ENCODE results near the gene NES.
A peak's percentile ranks its signal among the peaks of the same experiment; 100 is the strongest.

Gene NES

GRCh38 chr1:156664046-156664766, 13.0 kb downstream of the NES start:
- no peak for DNase-seq (ENCODE audit: low read depth)

DNA sequence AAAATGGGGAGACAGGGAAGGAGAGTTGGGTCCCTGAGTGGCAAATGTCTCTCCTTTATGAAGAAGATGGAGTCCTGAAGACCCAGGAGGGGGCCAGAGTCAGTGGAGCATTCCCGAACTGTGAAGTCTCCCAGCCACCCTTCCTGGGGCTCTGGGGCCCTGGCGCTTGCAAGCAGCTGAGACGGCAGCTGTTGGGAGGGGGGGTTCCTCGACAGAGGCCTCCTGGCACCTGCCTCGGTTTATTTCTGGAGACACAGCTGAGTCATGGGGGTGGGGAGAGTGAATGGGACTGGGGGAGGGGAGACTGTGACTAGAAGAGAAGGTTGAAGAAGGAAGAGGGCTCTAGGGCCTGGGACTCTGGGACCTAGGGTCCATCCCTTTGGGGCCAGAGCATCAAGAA, 14.0 kb downstream of the NES start:
- DNase-seq (ENCODE audit: low read depth): no peak

DNA sequence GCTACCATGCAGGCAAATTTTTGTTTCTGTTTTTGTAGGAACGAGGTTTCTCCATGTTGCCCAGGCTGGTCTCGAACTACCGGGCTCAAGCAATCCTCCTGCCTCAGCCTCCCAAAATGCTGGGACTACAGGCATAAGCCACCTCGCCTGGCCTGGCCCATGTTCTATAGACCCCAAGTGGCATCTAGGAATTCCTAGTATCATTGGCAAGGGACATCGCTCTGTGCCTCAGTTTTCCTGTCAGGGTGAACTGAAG, 14.5 kb downstream of the NES start:
- DNase-seq (ENCODE audit: low read depth): no peak

DNA sequence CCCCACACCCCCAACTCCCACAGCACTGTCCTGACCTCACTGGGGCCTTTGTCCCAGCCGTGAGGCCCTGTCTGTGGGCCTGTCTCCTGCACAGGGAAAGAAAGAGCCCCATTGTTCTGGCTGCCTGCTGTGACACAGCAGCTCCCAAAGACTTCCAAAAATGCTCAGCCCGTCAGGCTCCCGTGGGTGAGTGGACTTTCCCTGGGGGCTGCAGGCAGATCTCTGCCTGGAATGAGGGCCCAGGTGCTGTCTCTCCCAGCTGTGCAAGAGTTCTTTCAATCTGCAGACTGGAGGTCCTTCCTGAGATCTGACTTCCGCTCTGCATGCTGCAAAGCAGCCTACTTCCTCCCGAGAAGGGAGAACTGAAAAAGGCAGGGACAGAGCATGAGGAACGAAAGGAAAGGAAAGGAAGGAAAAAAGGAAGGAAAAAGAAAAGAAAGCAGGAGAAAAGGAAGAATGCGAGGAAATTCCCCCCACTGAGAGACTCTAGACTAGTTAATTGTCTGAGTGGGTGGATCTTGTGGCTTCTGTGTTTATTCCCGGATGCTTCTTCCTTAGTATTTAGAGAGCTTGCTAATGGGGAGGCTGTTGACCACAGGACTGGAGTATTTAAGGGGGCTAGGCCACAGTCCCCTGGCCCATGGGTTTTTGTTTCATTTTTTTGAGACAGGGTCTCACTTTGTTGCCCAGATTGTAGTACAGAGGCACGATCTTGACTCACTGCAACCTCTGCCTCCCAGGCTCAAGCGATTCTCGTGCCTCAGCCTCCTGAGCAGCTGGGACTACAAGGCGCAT, 15.0 kb downstream of the NES start:
- DNase-seq (ENCODE audit: low read depth): no peak

- DNase-seq (ENCODE audit: low read depth): no peak
Observed at GRCh38 chr1:156660752-156661112, 16.5 kb downstream of the NES start.

DNA sequence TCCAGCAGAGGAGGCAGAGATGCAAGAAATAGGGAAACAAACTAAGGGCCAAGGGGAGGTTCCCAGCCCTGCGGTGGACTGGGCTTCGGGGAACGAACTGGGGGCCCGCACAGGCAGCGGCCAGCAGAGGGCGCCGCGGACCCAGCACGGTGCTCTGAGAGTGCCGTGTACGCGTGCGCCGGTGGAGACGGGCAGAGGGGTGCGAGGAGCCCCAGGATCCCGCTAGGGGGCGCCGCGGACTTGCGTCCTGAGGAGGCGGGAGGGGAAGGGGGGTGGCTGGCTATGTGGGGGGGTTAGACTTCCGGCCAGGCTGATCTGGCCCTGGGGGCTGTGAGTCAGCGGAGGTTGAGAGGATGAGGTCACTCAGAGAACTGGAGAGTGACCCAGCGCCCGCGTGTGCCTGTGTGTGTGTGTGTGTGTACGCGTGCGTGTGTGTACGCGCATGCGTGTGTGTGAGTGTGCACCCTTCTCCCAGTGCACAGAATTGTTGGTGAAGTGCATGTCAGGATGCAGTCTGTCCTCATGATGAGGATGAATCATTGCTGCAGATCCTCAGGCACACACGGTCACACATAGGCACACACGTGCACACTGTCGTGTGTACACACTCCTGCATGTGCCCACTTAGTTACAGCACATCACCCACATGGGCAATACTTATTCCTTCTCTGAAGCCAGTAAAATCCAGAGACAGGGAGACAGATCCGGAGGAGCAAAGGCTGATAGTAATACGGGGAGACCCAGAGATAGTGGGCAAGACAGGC, 17.0 kb downstream of the NES start:
- DNase-seq (ENCODE audit: low read depth): peak; percentile 82

DNA sequence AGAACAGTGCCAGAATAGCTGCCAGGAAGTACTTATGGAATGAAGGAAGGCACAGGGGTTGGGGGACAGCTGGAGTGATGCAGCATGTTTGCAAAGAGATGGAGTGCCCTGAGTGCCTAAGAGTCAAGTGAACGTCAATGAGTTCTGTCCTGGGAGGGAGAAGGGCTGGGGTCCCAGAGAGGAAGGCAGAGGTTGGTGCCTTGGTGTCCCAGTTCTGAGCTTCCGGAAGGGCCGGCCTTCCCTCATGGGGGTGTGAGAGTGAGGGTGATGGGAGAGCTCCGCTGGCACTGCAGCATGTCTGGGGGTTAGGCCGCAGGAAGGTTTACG, 17.6 kb downstream of the NES start:
- no peak for DNase-seq (ENCODE audit: low read depth)

GRCh38 chr1:156658945-156659574, 18.1 kb downstream of the NES start:
- no peak for DNase-seq (ENCODE audit: low read depth)

- no peak for DNase-seq (ENCODE audit: low read depth)
Observed at GRCh38 chr1:156658496-156658895, 18.7 kb downstream of the NES start.

DNA sequence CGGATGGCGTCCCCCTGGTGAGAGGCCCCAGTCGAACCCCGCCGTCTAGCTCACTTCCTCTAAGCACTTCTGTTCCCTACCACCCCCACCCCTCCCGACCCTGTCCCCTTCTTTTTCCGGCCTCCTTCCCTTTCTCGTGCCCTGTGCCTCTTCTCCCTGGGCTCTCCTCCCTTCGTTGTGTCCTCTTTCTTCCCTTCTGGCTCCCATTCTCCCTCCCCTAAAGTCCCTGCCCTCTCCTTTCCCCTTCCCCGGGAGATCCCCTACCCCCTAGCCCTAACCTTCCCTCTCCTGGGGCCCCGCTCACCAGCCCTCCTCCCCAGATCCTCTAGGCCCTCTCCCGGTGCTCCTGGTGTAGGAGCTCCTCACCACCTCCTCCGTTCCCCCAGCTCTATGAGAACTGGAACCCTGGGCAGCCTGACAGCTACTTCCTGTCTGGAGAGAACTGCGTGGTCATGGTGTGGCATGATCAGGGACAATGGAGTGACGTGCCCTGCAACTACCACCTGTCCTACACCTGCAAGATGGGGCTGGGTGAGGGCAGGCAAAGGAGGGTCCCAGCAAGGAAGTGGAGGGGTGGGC, 19.4 kb downstream of the NES start:
- DNase-seq (ENCODE audit: low read depth): no peak

DNA sequence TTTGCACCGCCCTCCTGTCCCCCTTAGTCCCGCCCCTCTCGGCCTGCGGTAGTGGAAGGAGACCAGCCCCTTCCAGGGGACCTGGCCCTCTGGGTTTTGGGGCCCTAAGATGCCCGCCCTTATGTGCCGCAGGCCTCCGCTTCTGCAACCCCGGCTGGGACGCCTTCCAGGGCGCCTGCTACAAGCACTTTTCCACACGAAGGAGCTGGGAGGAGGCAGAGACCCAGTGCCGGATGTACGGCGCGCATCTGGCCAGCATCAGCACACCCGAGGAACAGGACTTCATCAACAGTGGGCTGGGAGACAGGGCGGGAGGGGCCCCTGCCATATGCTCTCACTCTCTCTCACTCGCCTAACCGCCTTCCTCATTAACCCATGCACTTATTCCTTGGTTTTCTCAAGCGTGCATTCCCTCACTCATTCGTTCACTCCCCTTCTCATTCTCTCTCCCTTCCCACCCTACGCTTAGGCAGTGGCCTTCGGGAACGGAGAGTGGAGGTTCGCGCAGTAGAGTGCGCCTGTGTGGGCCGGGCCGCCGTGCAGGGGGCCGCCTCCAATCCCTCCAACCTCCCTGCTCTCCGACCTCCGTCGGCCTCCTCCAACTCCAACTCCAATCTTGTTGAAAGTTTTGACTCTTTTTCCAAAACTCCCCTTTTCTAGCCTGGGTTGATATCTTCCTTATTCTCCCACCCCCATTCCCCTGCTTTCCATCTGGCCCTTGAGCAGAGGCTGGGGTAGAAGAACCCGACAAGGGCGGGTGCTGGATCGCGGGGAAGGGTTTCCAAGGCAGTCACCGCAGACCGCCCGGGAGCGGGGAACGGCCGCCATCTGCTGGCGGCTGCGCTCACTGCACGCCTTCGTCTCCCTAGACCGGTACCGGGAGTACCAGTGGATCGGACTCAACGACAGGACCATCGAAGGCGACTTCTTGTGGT, 20.1 kb downstream of the NES start:
- peak; percentile 60 for DNase-seq (ENCODE audit: low read depth)

- DNase-seq (ENCODE audit: low read depth): no peak
Observed at GRCh38 chr1:156655904-156656516, 21.2 kb downstream of the NES start.

GRCh38 chr1:156655151-156655903, 21.9 kb downstream of the NES start:
- no peak for DNase-seq (ENCODE audit: low read depth)

DNA sequence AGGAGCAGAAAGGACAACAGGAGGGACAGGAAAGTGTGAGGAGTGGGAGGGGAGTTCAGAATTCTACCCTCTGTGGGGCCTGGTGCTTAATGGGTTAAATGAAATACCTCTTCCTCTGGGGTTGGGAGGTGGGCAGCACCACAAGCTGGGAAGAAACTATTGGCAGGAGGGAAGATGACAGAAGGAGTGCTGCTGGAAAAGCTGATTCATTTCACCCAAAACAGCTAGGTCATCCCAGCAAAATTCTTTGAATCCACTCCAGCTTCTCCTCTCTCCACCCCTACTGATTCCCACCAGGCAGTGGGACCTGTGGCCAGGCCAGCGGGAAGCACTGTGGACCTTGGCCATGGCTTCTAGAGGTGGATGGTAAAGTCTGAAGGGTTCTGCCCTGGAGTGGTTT, 22.5 kb downstream of the NES start:
- no peak for DNase-seq (ENCODE audit: low read depth)

DNA sequence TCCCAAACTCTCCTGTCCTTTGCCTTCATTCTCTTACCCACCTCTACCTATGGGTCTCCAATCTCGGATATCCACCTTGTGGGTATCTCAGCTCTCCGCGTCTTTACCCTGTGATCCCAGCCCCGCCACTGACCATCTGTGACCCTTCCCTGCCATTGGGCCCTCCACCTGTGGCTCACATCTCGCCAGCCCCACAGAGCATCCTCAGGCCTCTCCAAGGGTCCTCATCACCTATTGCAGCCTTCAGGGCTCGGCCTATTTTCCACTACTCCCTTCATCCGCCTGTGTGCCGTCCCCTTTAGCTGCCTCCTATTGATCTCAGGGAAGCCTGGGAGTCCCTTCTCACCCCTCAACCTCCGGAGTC, 24.2 kb downstream of the NES start:
- DNase-seq (ENCODE audit: low read depth): no peak

DNA sequence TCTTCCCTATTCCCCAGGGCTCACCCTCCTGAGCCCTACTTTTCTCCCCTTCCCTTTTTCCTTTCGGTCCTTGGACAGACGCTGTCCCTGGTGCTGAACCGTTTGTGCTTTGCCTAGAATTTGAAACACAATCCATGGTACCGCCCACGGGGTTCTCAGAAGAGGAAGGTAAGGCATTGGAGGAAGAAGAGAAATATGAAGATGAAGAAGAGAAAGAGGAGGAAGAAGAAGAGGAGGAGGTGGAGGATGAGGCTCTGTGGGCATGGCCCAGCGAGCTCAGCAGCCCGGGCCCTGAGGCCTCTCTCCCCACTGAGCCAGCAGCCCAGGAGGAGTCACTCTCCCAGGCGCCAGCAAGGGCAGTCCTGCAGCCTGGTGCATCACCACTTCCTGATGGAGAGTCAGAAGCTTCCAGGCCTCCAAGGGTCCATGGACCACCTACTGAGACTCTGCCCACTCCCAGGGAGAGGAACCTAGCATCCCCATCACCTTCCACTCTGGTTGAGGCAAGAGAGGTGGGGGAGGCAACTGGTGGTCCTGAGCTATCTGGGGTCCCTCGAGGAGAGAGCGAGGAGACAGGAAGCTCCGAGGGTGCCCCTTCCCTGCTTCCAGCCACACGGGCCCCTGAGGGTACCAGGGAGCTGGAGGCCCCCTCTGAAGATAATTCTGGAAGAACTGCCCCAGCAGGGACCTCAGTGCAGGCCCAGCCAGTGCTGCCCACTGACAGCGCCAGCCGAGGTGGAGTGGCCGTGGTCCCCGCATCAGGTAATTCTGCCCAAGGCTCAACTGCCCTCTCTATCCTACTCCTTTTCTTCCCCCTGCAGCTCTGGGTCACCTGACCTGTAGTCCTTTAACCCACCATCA, 24.8 kb downstream of the NES start:
- no peak for DNase-seq (ENCODE audit: low read depth)

- DNase-seq (ENCODE audit: low read depth): no peak
Observed at GRCh38 chr1:156648951-156649350, 28.3 kb downstream of the NES start.

DNA sequence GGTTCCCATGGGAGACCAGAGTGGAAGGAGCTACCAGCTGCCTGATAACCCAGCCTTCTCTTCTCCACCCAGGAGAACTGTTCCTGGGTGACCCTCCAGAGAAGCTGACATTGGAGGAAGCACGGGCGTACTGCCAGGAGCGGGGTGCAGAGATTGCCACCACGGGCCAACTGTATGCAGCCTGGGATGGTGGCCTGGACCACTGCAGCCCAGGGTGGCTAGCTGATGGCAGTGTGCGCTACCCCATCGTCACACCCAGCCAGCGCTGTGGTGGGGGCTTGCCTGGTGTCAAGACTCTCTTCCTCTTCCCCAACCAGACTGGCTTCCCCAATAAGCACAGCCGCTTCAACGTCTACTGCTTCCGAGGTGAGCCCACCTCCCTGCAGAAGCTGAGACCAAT, 28.7 kb downstream of the NES start:
- DNase-seq (ENCODE audit: low read depth): no peak

DNA sequence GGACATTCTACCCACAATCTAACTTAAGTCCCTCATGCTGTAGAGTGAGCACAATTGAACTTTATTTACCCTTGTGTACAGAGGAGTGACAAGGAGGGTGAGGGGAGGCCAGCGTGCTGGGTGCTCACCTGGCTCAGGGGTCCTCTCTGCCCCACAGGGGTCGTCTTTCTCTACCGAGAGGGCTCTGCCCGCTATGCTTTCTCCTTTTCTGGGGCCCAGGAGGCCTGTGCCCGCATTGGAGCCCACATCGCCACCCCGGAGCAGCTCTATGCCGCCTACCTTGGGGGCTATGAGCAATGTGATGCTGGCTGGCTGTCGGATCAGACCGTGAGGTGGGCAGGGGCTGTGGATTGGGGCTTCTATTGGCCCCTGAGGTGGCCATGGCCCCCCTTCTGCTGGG, 29.9 kb downstream of the NES start:
- DNase-seq (ENCODE audit: low read depth): no peak

All from T follicular helper cell (primary cell).